Islet of Langerhans (tissue), 1 donor: ENCODE results near the gene RNU7-1.

Experiments
- FAIRE-seq: peaks from one replicate; lab custom pipeline; 2011; peaks lifted over from hg19 to GRCh38; lab: Jason Lieb, UNC

RNU7-1 gene

DNA sequence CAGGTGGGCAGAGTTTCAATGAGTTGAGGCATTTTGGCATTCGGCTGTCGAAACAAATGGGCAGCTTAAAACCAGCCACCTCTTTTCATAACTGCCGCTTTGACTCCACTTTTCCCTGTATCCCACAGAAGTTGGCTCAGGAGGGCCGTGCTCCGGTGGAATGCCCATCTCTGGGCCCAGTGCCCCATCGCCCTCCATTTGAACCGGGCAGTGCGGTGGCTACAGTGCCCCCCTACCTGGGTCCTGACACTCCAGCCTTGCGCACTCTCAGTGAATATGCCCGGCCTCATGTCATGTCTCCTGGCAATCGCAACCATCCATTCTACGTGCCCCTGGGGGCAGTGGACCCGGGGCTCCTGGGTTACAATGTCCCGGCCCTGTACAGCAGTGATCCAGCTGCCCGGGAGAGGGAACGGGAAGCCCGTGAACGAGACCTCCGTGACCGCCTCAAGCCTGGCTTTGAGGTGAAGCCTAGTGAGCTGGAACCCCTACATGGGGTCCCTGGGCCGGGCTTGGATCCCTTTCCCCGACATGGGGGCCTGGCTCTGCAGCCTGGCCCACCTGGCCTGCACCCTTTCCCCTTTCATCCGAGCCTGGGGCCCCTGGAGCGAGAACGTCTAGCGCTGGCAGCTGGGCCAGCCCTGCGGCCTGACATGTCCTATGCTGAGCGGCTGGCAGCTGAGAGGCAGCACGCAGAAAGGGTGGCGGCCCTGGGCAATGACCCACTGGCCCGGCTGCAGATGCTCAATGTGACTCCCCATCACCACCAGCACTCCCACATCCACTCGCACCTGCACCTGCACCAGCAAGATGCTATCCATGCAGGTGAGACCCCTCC, 5.0 kb upstream of the RNU7-1 start:
- FAIRE-seq, result no peak

DNA sequence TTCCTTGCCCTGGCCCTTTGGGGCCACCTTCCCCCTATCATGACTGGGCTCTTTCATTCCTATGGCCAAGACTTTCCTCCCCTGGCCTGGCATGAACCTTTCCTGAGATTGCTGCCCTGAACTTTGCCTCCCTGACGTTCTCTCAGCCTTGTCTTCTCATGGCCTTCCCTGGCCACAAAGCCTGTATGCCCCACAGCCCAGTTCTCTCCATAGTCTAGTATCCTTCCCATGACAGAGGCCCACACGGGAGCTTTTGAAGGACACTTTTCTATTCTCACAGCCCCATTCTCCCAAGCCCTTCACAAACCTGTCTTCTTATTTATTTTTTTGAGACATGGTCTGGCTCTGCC, 4.5 kb upstream of the RNU7-1 start:
- no peak for FAIRE-seq

DNA sequence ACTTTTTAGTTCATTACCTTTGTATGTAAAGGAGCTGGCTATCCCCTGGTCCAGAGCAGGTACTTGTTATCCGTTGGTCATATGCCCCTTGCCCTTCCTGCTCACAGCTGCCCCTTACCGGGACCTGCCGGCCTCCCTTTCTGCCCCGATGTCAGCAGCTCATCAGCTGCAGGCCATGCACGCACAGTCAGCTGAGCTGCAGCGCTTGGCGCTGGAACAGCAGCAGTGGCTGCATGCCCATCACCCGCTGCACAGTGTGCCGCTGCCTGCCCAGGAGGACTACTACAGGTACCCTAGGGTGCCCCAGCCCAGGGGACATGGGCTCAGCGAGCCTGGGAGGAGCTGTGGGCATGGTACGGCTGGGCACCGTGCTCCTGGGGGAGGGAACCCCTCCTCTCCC, 2.3 kb upstream of the RNU7-1 start:
- no peak for FAIRE-seq

DNA sequence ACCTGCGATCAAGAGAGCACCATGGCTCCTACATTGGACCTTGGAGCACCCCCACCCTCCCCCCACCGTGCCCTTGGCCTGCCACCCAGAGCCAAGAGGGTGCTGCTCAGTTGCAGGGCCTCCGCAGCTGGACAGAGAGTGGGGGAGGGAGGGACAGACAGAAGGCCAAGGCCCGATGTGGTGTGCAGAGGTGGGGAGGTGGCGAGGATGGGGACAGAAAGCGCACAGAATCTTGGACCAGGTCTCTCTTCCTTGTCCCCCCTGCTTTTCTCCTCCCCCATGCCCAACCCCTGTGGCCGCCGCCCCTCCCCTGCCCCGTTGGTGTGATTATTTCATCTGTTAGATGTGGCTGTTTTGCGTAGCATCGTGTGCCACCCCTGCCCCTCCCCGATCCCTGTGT, 1.8 kb upstream of the RNU7-1 start:
- FAIRE-seq, result no peak

DNA sequence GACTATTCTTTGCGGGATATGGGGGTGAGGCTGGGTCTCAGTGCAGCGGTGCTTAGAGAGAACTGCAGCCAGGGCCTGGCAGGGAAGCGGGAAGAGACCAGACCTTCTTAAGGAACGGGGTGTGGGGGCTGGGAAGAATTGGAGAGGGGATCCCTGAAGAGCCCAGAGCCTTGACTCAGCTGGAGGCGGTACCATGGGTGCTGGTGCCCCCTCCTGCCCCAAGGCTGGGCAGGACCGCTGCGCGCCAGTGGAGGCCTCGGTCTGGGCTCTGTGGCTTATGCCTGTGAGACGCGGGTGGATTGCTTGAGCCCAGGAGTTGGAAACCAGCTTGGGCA, 1.3 kb upstream of the RNU7-1 start:
- FAIRE-seq, result no peak

DNA sequence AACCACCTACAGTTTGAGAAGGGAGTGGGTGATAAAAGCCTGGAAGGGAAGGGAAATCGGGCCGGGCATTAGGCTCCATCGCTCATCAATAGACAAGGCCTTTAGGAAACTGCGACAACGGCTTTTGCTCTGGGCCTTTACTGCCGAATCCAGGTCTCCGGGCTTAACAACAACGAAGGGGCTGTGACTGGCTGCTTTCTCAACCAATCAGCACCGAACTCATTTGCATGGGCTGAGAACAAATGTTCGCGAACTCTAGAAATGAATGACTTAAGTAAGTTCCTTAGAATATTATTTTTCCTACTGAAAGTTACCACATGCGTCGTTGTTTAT, 261 bp upstream of the RNU7-1 start:
- FAIRE-seq, result peak; percentile 99

DNA sequence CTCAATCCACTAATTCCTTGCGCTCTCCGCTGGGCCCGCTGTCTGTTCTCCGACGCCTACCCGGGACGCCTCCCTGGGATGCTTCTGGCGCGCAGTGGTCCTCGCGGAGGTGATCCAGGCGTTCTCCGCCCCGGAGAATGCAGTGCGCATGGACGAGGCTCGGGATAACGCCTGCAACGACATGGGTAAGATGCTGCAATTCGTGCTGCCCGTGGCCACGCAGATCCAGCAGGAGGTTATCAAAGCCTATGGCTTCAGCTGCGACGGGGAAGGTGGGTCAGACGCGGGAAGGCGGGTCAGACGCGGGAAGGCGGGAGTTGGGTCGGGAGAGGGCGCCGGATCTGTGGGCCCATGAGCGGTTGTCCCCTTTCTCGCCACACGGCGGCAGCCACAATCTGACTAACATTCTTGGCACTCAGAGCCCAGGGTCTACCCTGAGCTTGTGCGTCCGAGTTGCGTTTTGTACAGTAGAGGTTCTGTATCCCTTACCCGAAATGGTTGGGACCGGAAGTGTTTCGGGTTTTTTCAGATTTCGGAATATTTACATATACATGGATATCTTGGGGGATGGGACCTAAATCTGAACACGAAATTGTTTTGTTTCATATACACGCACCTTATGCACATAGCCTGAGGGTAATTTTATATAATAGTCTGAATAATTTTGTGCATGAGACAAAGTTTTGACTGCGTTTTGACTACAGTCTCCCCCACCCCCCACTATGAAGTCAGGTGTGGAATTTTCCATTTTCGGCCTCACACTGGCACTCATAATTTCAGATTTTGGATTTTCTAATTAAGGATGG, 968 bp downstream of the RNU7-1 start:
- no peak for FAIRE-seq

DNA sequence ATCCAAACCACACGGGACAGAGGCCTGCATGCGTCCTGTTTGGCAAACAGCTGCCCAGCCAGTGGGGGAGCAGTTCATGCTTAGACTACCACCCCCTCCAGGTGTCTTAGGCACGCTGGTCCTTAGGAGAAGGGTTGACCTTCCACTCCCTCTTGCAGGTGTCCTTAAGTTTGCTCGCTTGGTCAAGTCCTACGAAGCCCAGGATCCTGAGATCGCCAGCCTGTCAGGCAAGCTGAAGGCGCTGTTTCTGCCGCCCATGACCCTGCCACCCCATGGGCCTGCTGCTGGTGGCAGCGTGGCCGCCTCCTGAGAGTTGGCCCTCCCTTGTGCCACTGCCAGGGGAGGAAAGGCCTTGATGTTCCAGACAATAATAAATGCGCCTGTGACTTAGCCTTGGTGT, 2.0 kb downstream of the RNU7-1 start:
- no peak for FAIRE-seq

DNA sequence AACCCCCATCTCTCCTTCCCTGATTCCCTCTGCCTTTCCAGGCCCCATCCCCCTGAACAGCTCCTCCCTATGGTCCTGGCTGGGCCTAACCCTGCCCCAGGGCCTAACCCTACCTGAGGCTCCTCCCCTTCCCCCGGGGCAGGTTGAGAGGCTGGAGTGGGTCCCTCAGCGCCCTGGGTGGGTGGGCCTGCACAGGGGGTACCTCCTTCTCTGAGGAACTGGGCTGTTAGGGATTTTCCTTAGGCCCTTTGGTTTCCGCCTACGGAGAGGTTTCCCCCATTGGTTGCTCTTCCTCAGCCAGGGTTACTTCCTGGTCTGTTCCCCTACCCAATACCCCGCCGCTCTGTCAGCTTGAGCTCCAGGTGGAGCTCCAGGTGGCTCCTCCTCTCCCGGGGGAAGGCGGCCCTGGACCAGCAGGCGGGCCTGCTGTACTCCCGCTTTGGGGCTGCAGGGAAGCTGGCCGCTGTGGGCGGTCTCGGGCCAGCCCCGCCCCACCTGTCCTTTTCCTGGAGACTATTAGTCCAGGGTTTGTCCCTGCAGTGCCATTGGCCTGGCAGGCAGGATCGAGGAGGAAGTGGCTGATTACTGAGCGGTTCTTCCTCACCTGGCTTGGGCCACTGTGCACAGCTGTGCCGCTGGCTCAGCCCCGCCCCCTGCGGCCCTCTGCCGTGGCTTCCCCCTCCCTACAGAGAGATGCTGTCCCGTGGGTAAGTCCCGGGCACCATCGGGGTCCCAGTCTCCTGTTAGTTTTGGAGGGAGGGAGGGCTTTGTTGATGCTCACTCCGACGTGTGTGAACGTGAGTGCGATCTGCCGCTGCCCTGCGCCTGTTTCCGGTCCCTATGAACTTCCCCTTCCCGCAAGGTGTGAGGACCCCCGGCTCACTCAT, 2.7 kb downstream of the RNU7-1 start:
- no peak for FAIRE-seq

DNA sequence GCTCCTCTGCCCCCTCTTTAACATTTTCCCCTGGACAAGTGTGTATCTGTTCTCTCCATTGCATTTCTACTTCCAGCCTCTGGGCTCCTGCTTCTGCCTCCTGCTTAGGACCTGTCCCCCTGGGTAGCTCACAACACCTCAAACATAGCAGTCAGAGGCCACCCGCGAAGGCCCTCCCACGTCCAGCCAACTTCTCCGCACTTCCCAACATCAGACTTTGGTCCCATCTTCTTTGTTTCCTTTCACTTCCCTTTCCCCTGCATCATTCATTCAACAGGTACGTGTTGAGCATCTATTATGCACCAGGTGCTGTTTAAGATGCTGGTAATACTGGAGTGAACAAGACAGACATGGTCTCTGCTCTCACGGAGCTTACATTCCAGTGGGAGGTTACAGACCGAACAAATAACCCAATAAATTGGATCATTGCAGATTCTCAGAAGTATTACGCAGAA, 3.3 kb downstream of the RNU7-1 start:
- no peak for FAIRE-seq

DNA sequence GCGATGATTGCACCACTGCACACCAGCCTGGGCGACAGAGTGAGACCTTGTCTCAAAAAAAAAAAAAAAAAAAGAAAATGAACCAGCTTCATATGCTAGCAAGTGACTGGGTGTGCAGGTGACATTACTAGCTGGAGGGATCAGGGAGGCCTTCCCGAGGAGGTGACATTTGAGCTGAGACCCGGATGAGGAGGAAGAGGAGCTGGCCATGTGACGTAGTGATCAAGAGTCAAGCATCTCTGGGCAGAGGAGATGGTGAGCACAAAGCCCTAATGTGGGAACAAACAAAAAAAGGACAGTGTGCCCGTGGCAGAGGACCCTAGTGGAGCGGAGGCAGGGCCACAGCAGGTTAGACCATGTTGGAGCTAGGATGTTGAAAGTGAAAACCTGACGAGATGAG, 4.0 kb downstream of the RNU7-1 start:
- no peak for FAIRE-seq

DNA sequence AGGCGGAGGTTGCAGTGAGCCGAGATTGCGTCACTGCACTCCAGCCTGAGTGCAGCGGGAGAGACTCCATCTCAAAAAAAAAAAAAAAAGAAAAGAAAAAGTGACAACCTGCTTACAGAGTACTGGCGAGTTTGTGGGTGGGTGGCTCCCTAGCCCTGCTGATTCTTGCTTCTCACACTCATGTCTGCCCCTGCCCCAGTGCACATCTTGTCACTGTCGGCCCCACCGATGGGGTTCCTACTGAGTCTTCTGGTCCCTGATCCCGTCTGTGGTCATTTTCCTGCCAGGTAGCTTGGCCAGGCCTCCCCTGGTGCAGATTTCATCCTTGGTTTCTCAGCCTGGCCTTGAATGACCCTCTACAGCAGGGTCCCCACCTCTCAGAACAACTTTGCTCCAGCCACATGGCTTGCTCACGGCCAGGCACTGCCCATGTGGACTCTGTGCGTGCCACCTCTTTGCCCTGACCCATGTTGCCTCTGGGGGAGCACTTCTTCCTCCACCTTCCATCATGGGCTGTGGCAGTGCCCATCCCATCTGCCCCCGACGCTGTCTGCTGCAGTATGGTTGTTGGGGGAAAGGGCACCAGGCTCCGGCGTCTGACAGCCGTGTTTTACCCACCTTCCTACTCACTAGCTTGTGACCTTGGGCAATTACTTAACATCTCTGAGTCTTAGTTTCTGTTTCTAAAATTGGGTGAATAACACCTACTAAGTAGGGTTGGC, 5.4 kb downstream of the RNU7-1 start:
- no peak for FAIRE-seq

DNA sequence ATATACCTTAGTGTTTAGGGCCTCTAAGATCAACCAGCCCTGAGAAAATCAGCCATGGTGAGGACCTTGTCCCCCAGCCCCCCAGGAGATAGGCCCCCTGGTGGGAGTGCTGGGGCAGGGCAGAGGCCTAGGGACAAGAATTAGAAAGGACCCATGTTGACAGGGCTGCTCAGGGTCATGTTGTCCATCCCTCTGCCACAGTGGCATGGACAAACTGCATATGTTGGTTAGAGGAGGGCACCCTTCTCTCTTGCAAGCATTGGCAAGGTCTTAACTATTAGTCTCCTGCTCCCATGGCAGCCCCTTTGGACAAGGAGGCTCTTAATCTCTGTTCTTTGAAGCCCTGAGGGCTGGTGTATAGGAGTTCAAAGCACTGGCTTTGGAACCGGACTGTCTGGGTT, 6.8 kb downstream of the RNU7-1 start:
- no peak for FAIRE-seq

DNA sequence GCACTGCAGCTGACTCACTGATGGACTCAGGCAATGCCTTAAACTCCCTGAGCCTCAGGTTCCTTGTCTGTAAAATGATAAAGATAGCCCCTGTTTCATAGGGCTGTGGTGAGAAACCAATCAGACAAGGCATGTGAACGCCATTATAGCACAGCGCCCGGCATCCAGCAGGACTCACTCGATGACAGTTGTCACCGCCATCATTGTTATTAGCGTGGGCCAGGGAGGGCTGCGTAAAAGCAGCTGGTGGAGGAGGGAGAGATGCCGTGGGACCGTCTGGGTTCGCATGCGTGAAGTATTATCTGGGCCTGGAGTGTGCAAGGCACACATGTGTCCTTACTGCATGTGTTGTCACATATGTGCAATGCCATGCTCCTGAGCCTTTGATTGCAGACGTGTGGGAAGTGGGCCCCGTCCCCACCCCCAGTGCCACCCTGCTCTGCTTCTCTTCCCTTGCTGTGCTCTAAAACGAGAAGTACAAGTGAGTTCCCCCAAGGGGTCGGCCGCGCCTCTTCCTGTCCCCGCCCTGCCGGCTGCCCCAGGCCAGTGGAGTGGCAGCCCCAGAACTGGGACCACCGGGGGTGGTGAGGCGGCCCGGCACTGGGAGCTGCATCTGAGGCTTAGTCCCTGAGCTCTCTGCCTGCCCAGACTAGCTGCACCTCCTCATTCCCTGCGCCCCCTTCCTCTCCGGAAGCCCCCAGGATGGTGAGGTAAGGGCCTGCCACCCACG, 7.4 kb downstream of the RNU7-1 start, which contains the start of gene PTPN6:
PTPN6 (plus strand) TSS at position 546 of the 730 bp plus-strand sequence; CDS start at position 703, 157 bp downstream.
- FAIRE-seq, result no peak

DNA sequence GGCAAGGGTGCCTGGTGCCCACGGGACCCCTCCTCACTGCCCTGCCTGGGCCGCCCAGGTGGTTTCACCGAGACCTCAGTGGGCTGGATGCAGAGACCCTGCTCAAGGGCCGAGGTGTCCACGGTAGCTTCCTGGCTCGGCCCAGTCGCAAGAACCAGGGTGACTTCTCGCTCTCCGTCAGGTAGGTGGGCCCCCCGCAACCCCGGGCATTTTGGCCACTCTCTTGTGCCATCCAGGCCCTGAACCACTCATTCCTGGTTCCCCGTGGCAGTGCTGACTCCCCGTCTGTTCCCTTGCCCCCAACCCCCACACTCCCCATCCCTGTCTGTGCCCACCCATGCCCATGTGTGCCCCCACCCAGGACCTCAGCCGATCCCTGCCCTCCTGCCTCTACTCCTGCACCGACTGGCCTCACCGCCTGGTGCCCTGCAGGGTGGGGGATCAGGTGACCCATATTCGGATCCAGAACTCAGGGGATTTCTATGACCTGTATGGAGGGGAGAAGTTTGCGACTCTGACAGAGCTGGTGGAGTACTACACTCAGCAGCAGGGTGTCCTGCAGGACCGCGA, 8.0 kb downstream of the RNU7-1 start:
- no peak for FAIRE-seq

DNA sequence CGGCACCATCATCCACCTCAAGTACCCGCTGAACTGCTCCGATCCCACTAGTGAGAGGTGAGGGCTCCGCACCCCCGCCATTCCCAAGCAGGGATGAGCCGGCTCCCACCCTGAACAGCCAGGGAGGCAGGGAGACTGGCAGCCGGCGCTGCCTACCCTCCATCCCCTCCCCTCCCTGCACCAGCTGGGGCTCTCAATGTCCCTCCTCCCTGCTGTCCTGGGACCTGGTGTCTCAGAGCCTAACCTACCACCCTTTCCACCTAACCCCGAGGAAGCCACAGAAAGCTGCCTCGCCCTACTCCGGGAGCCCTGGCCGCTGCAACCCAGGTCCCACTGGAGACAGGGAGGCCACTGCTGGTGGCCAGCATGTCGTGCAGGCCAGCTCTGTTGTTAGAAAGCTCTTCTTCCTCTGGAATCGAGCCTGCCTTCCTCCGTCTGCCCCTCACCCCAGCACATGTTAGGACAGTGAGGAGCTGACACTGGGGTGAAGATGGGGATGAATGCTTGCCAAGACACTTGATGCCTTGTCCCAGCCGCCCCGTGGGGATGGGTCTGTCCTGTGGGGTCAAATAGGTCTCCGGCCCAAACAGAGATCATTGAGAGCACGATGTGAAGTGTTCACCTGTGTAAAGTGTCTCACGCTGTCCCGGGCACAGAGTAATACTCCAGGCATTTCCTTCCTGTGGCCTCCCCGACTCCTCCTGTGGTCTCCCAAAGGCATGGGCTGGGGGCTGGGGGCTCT, 8.7 kb downstream of the RNU7-1 start:
- FAIRE-seq, result no peak

DNA sequence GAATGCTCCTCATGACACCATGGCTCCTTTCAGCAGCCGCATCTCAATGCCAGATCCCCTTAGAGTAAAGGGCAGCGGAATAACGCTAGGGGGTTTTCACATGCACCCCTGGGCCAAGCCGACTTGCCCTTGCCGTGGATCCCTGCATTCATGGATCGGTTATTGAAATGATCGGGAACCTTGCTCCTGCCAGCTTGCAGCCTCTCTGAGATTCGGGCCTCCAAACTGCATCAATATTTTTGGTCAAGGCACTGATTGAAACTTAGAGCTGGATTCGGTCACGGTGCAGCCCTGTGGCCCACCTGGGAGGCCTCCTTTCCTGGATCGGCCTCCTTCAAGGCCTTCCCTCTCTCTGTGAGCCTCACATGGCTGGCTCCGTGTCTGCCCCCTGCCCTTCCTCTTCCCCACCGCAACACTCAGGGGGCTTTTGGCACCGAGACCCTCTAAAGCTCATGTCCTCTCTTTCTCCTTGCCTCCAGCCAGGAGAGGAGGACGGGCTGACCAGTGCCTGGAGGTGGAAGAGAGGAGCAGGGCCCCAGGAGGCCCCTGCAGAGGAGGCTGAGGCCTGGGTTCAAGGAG, 9.3 kb downstream of the RNU7-1 start:
- FAIRE-seq, result no peak

DNA sequence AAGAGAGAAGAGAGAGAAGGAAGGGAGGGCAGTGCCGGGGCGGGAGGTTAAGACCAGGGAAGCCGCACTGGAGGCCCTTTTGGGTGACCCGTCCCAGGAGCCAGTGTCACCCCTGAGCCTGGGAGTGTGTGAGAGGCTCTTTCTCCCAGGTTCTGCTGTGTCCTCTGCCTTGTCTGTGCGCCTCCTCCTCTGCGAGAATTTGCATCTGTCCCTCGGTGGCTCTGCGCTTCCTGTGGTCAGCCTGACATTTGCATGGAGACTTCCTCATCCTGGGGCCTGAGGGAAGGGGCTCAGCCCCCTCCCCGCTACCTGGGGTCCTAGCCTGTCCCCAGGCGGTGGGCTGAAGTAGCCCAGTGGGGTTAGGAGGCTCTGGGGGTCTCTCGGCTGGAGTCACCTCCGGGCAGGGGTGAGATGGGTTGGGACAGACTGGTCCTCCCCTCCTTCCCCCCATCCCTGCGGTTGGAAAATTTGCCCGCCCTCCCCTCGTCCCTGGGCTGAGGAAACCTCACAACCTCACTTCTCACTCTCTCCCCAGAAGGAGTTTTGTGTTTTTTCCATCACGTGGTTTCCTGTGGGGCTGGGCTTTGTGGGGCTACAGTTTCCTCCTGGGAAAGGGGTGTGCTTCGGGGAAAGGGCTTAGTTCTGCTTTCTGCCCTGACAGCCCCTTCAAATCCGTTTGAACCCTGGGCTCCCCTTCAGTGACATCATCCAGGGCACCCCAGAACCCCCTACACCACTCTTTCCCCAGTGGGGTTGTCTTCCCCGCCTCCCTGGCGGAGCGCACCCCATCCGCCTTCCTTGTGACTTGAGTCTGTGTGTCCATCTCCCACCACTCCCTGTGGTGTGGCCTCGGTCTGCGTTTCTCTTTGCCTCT, 10.1 kb downstream of the RNU7-1 start:
- FAIRE-seq, result no peak
